OCI-LY3 (cell line): ENCODE measurements around the gene TMPO.

Source experiments
- H2AFZ ChIP-seq: fragments of 200-600, 300-600 bp; shearing (Covaris generic); 2 replicates; pipeline ENCODE4 v1.6.0; 2014; ENCODE audit warnings: antibody characterized with exemption, low read depth, low read length
- H3K27ac ChIP-seq: fragments of 200-600, 300-600 bp; sonication (generic); 2 replicates; pipeline ENCODE4 v1.5.1; 2014; ENCODE audit warnings: mild to moderate bottlenecking, low read length, moderate library complexity, mixed read lengths
- H3K27me3 ChIP-seq: fragments of 200-600, 300-600 bp; sonication (generic); 2 replicates; pipeline ENCODE4 v1.6.1; 2014; ENCODE audit warnings: low read depth, low read length, mixed read lengths
- H3K36me3 ChIP-seq: fragments of 200-600, 300-600 bp; sonication (generic); replicated peaks from 2 replicates; pipeline ENCODE3; 2014; ENCODE audit warnings: low read depth, low read length, mixed read lengths
- H3K4me1 ChIP-seq: fragments of 300-600, 200-600 bp; sonication (generic); 2 replicates; pipeline ENCODE4 v1.6.1; 2014; ENCODE audit warnings: low read length, mixed read lengths
- H3K4me2 ChIP-seq: fragments of 200-600, 300-600 bp; sonication (generic); 2 replicates; pipeline ENCODE4 v1.6.1; 2014; ENCODE audit warnings: low read length, mixed read lengths
- H3K4me3 ChIP-seq: fragments of 300-600, 200-600 bp; sonication (generic); 2 replicates; pipeline ENCODE4 v1.5.1; 2014; ENCODE audit warnings: antibody characterized with exemption, mild to moderate bottlenecking, low read length, moderate library complexity
- H3K79me2 ChIP-seq: fragments of 300-600, 200-600 bp; shearing (Covaris generic); 2 replicates; pipeline ENCODE4 v1.6.1; 2014; ENCODE audit warnings: mild to moderate bottlenecking, low read length, mixed read lengths
- H3K9ac ChIP-seq: fragments of 300-600, 200-600 bp; shearing (Covaris generic); 2 replicates; pipeline ENCODE4 v1.6.0; 2014; ENCODE audit warnings: mild to moderate bottlenecking, low read length, moderate library complexity
- H3K9me3 ChIP-seq: fragments of 200-600, 300-600 bp; shearing (Covaris generic); 2 replicates; pipeline ENCODE4 v1.6.1; 2014; ENCODE audit warnings: low read length, mixed read lengths; ENCODE audit not compliant: insufficient read depth
- H4K20me1 ChIP-seq: fragments of 200-600, 300-600 bp; sonication (generic); 2 replicates; pipeline ENCODE4 v1.6.1; 2016; ENCODE audit warnings: low read length, mixed read lengths; ENCODE audit not compliant: insufficient read depth
- EZH2phosphoT487 ChIP-seq: fragments of 200-600 bp; shearing (Covaris generic); IDR thresholded peaks from 2 replicates; pipeline ENCODE4 v1.6.1; 2018; ENCODE audit warnings: antibody characterized with exemption, mixed run types, low read depth
- TF ChIP-seq, protein P1 (sequence below): fragments of 200-600, 300-600 bp; sonication (generic); IDR thresholded peaks from 2 replicates; pipeline ENCODE4 v1.5.1; 2014; ENCODE audit warnings: antibody characterized with exemption, low read length, low read depth

Gene TMPO

DNA sequence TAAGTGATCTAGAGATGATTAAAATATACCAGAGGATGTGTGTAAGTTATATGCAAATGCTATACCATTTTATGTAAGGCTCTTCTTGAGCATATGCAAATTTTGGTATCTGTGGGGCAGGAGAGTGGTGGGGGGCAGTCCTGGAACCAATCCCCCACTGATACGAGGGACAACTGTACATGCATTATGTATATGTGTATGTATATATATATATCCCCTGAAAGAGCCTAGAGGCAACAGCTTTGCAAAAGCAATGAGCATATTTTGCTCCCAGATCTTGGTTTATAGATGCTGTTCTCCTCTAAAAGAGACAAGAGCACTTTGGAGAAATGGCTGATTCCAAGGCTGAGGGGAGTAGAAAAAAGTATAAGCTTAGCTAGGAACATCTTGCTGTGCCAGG, 65.7 kb downstream of the TMPO start:
- Histone ChIP-seq H3K9me3 (no peaks in the 10 kb centered on the region), H2AFZ (no peak overlapping the region), H4K20me1 (no peaks in the 10 kb centered on the region), H3K27me3 (no peaks in the 10 kb centered on the region), H3K9ac (no peak overlapping the region), H3K36me3 (no peaks in the 10 kb centered on the region), H3K27ac (no peak overlapping the region), H3K4me2 (no peak overlapping the region), H3K79me2 (no peaks in the 10 kb centered on the region), H3K4me1 (no peaks in the 10 kb centered on the region), H3K4me3 (no peak overlapping the region)
- no peak for TF ChIP-seq EZH2phosphoT487

DNA sequence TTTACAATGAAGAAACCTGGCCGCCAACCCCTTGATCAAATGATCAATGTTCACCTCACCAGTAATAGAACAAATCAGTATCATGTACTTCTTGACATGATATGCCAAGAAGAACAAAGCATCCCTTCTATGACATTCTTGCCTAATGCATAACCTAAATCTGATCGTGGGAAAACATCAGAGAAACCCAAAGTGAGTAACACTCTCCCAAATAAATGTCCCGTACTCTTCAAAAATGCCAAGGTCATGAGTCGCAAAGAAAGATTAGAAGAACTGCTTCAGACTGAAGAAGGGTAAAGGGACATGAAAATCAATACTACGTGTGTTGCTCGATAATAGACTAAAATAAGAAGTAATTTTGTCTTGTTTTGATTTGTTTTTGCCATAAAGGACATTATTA, 66.7 kb downstream of the TMPO start:
- Histone ChIP-seq H4K20me1 (no peaks in the 10 kb centered on the region), H3K27ac (no peak overlapping the region), H3K79me2 (no peaks in the 10 kb centered on the region), H3K9ac (no peak overlapping the region), H3K4me2 (no peak overlapping the region), H3K9me3 (no peaks in the 10 kb centered on the region), H3K4me1 (peaks cover 3% of the 10 kb centered on the region; the same call in 1 of the 2 replicates), H2AFZ (no peak overlapping the region), H3K36me3 (no peaks in the 10 kb centered on the region), H3K4me3 (no peak overlapping the region), H3K27me3 (no peaks in the 10 kb centered on the region)
- TF ChIP-seq, protein P1, sequence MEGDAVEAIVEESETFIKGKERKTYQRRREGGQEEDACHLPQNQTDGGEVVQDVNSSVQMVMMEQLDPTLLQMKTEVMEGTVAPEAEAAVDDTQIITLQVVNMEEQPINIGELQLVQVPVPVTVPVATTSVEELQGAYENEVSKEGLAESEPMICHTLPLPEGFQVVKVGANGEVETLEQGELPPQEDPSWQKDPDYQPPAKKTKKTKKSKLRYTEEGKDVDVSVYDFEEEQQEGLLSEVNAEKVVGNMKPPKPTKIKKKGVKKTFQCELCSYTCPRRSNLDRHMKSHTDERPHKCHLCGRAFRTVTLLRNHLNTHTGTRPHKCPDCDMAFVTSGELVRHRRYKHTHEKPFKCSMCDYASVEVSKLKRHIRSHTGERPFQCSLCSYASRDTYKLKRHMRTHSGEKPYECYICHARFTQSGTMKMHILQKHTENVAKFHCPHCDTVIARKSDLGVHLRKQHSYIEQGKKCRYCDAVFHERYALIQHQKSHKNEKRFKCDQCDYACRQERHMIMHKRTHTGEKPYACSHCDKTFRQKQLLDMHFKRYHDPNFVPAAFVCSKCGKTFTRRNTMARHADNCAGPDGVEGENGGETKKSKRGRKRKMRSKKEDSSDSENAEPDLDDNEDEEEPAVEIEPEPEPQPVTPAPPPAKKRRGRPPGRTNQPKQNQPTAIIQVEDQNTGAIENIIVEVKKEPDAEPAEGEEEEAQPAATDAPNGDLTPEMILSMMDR = no peak
- no peak for TF ChIP-seq EZH2phosphoT487

DNA sequence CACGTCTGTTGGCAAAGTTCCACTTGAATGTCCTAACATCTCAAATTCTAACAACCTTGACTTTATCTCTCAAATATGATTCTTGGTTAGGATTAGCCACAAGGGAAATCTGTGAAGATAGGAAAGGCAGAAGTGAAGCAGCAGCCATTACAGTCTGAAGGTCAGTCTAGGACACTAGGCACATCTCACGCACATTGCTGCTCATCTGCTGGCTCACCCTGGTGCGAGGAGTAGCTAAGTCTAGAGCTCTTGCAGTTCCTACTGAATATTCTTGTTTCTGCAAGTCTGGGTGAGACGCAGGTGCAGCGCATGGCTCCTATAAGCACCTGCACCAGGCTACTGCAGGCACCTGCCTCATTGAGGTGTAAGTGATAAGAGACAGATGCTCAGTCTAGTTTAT, 71.7 kb downstream of the TMPO start:
- H3K4me3 ChIP-seq = no peak overlapping the region
- H3K27me3 ChIP-seq = no peaks in the 10 kb centered on the region
- H3K27ac ChIP-seq = no peak overlapping the region
- no peaks in the 10 kb centered on the region for H4K20me1 ChIP-seq
- H3K79me2 ChIP-seq = no peaks in the 10 kb centered on the region
- no peak for TF ChIP-seq EZH2phosphoT487
- TF ChIP-seq, protein P1 = no peak
- H3K4me1 ChIP-seq = peaks cover 6% of the 10 kb centered on the region; the same call in 1 of the 2 replicates
- H2AFZ ChIP-seq = no peak overlapping the region
- no peaks in the 10 kb centered on the region for H3K9me3 ChIP-seq
- H3K36me3 ChIP-seq = no peaks in the 10 kb centered on the region
- H3K9ac ChIP-seq = no peak overlapping the region
- H3K4me2 ChIP-seq = peak overlapping the region; percentile 15; the same call in 1 of the 2 replicates

DNA sequence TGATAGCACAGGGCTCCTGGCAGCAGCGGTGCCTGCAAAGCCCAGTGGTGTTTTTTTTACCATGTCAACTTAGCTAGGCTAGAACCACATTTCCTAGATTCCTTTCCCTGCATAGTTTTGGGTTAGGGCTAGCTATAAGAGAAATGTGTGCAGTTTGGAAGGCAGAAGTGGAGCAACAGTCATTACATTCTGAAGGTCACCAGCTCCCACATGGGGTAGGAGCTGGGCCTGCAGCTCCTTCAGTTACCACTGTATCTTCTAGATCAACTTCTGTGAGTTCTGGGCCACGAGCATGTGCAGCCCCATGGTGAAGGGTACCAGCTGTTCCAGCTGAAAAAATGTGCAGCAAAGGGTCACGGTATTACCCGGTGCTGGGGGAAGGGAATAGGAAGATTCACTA, 75.8 kb downstream of the TMPO start:
- Histone ChIP-seq H3K4me1 (peaks cover 22% of the 10 kb centered on the region), H4K20me1 (peaks cover 19% of the 10 kb centered on the region), H3K4me3 (no peak overlapping the region), H3K79me2 (peaks cover 33% of the 10 kb centered on the region), H3K27me3 (no peaks in the 10 kb centered on the region), H3K27ac (no peak overlapping the region), H3K4me2 (no peak overlapping the region), H3K9ac (no peak overlapping the region), H2AFZ (no peak overlapping the region), H3K36me3 (peaks cover 18% of the 10 kb centered on the region), H3K9me3 (no peaks in the 10 kb centered on the region)
- no peak for TF ChIP-seq EZH2phosphoT487
- TF ChIP-seq, protein P1 = no peak
